GM23338 (cell line): Measurements from ENCODE around the gene PDE6H. TPM values are rescaled to one million over a fixed set of nuclear protein-coding genes. Genes with fewer than 3 reads are reported as not detected.

Experiments used
- ATAC-seq: fragments of 200-7000 bp; cut with Tn5 transposase; 3 replicates; pipeline ENCODE4 v1.9.1; 2020
- DNase-seq: peaks from one replicate; pipeline ENCODE4 v3.0.0-alpha.2; 2015; ENCODE audit warnings: low spot score
- H2AFZ ChIP-seq: fragments of 200-600 bp; sonication (generic); 2 replicates; pipeline ENCODE4 v1.8.0; 2016; ENCODE audit warnings: antibody characterized with exemption, mild to moderate bottlenecking, moderate library complexity
- H3F3A ChIP-seq: fragments of 200-600 bp; sonication (generic); replicated peaks from 2 replicates; pipeline ENCODE4 v1.8.0; 2017; ENCODE audit warnings: antibody characterized with exemption, mixed run types, low read depth
- H3K27ac ChIP-seq: fragments of 200-600 bp; sonication (generic); 2 replicates; pipeline ENCODE4 v1.6.1; 2016; ENCODE audit warnings: low read depth
- H3K27me3 ChIP-seq: fragments of 200-600 bp; sonication (generic); 2 replicates; pipeline ENCODE4 v1.8.0; 2016; ENCODE audit warnings: mild to moderate bottlenecking, mixed run types, moderate library complexity; ENCODE audit not compliant: insufficient read depth
- H3K36me3 ChIP-seq: fragments of 200-600 bp; sonication (generic); 2 replicates; pipeline ENCODE4 v1.8.0; 2016; ENCODE audit warnings: mild to moderate bottlenecking; ENCODE audit not compliant: insufficient read depth
- H3K4me1 ChIP-seq: fragments of 200-600 bp; sonication (generic); 2 replicates; pipeline ENCODE4 v1.8.0; 2016; ENCODE audit warnings: mild to moderate bottlenecking, moderate library complexity; ENCODE audit not compliant: insufficient read depth
- H3K4me2 ChIP-seq: fragments of 200-600 bp; sonication (generic); 2 replicates; pipeline ENCODE4 v1.7.1; 2017; ENCODE audit warnings: mixed run types
- H3K4me3 ChIP-seq: fragments of 200-600 bp; sonication (generic); 2 replicates; pipeline ENCODE4 v1.6.1; 2016; ENCODE audit warnings: mixed run types
- H3K79me2 ChIP-seq: fragments of 200-600 bp; sonication (generic); replicated peaks from 2 replicates; pipeline ENCODE4 v1.8.0; 2017; ENCODE audit warnings: mild to moderate bottlenecking; ENCODE audit not compliant: insufficient read depth
- H3K9me2 ChIP-seq: fragments of 200-600 bp; sonication (generic); 2 replicates; pipeline ENCODE4 v1.8.0; 2017; ENCODE audit not compliant: insufficient read depth
- H4K20me1 ChIP-seq: fragments of 200-600 bp; sonication (generic); replicated peaks from 2 replicates; pipeline ENCODE4 v1.8.0; 2017; ENCODE audit warnings: mild to moderate bottlenecking; ENCODE audit not compliant: insufficient read depth
- H3K27ac Mint-ChIP-seq: 2 replicates; pipeline ENCODE4 v1.8.0; 2020; ENCODE audit warnings: inconsistent platforms, mild to moderate bottlenecking, moderate library complexity, mixed read lengths
- H3K27me3 Mint-ChIP-seq: 3 replicates; pipeline ENCODE4 v1.8.0; 2022; ENCODE audit warnings: low read depth, mild to moderate bottlenecking, moderate library complexity, mixed read lengths, inconsistent platforms; ENCODE audit not compliant: insufficient read depth, poor library complexity
- H3K36me3 Mint-ChIP-seq: 3 replicates; pipeline ENCODE4 v1.8.0; 2021; ENCODE audit warnings: low read depth, mild to moderate bottlenecking, inconsistent platforms, moderate library complexity, mixed read lengths
- H3K4me1 Mint-ChIP-seq: 3 replicates; pipeline ENCODE4 v1.8.0; 2020; ENCODE audit warnings: mild to moderate bottlenecking, inconsistent platforms, mixed read lengths
- H3K4me3 Mint-ChIP-seq: 3 replicates; pipeline ENCODE4 v1.8.0; 2021; ENCODE audit warnings: moderate library complexity, mild to moderate bottlenecking, inconsistent platforms, mixed read lengths
- H3K9me3 Mint-ChIP-seq: 3 replicates; pipeline ENCODE4 v1.8.0; 2020; ENCODE audit warnings: moderate library complexity, mild to moderate bottlenecking, inconsistent platforms, mixed read lengths
- CREB1 ChIP-seq: fragments of 250-450 bp; sonication (Bioruptor Pico); IDR thresholded peaks from 2 replicates; pipeline ENCODE4 v1.5.0; 2020; ENCODE audit warnings: low read depth, mild to moderate bottlenecking, moderate library complexity
- CTCF ChIP-seq, 2 experiments: fragments of 200-600 bp in 1 of 2; sonication (generic) in 1 of 2; conservative IDR thresholded peaks; 2 replicates each; pipeline versions ENCODE4 v1.5.1 to v1.6.1; 2016 to 2017; ENCODE audit warnings: antibody characterized with exemption in 2 of 2, low read depth in 2 of 2, mild to moderate bottlenecking in 2 of 2, moderate library complexity in 1 of 2
- ETS1 ChIP-seq: IDR thresholded peaks from 2 replicates; pipeline ENCODE4 v1.6.1; 2016; ENCODE audit warnings: antibody characterized with exemption
- EZH2 ChIP-seq: fragments of 200-600 bp; sonication (generic); IDR thresholded peaks from one replicate; pipeline ENCODE4 v1.8.0; 2017; ENCODE audit warnings: antibody characterized with exemption, mild to moderate bottlenecking, low read depth; ENCODE audit not compliant: unreplicated experiment
- EZH2phosphoT487 ChIP-seq: fragments of 200-600 bp; sonication (generic); IDR thresholded peaks from one replicate; pipeline ENCODE4 v1.8.1; 2018; ENCODE audit warnings: antibody characterized with exemption; ENCODE audit not compliant: unreplicated experiment
- JUNB ChIP-seq: IDR thresholded peaks from one replicate; pipeline ENCODE4 v1.6.1; 2016; ENCODE audit warnings: antibody characterized with exemption; ENCODE audit not compliant: unreplicated experiment
- NANOG ChIP-seq: IDR thresholded peaks from 2 replicates; pipeline ENCODE4 v1.6.1; 2016; ENCODE audit warnings: antibody characterized with exemption, borderline replicate concordance
- POLR2AphosphoS5 ChIP-seq: IDR thresholded peaks from 2 replicates; pipeline ENCODE4 v1.6.1; 2016; ENCODE audit warnings: antibody characterized with exemption, low read depth
- REST ChIP-seq: IDR thresholded peaks from one replicate; pipeline ENCODE4 v1.6.1; 2018; ENCODE audit warnings: antibody characterized with exemption; ENCODE audit not compliant: unreplicated experiment
- STAT1 ChIP-seq: IDR thresholded peaks from one replicate; pipeline ENCODE4 v1.6.1; 2016; ENCODE audit warnings: antibody characterized with exemption; ENCODE audit not compliant: unreplicated experiment
- ZNF114 ChIP-seq: fragments of 250-450 bp; sonication (Bioruptor Pico); IDR thresholded peaks from 2 replicates; pipeline ENCODE4 v1.5.0; 2020; ENCODE audit warnings: mild to moderate bottlenecking, moderate library complexity
- ZNF331 ChIP-seq: fragments of 250-450 bp; sonication (Bioruptor Pico); IDR thresholded peaks from 2 replicates; pipeline ENCODE4 v1.5.0; 2020; ENCODE audit warnings: low read depth, mild to moderate bottlenecking, moderate library complexity
- ZNF462 ChIP-seq: fragments of 250-450 bp; sonication (Bioruptor Pico); IDR thresholded peaks from 2 replicates; pipeline ENCODE4 v1.5.0; 2020; ENCODE audit warnings: mild to moderate bottlenecking, moderate library complexity
- polyA plus RNA-seq: library from polyadenylated mRNA; unstranded; fragments of >200 nt; fragmentation: Nextera tagmentation; extraction: Ambion mirVana; gene quantifications from 2 replicates; pipeline ENCODE4 v1.2.1, GENCODE V29; 2016
- total RNA-seq: library from RNA; depleted of rRNA; stranded (reverse); fragments of >200 nt; shearing (Covaris generic); gene quantifications from 2 replicates; pipeline ENCODE4 v1.2.3, GENCODE V29; 2014

Gene PDE6H
- total and polyA plus RNA-seq, 2 experiments from 2014 or later, result not detected

GRCh38 chr12:14992673-14993072 lies 19.8 kb downstream of the PDE6H start:
- no peaks in the 10 kb centered on the region for H4K20me1 ChIP-seq
- no peaks in the 10 kb centered on the region for H3K36me3 ChIP-seq
- no peak overlapping the region for H3K27ac ChIP-seq
- H3K36me3 Mint-ChIP-seq, result no peaks in the 10 kb centered on the region
- H3K4me2 ChIP-seq, result no peak overlapping the region
- H3K27ac Mint-ChIP-seq, result no peak overlapping the region
- no peak overlapping the region for H3K4me3 Mint-ChIP-seq
- H2AFZ ChIP-seq, result no peak overlapping the region
- no peak overlapping the region for H3K4me3 ChIP-seq
- no peaks in the 10 kb centered on the region for H3K27me3 Mint-ChIP-seq
- ATAC-seq (no peak), DNase-seq (no peak)
- H3K79me2 ChIP-seq, result no peaks in the 10 kb centered on the region
- H3F3A ChIP-seq, result no peaks in the 10 kb centered on the region
- no peaks in the 10 kb centered on the region for H3K4me1 Mint-ChIP-seq
- H3K4me1 ChIP-seq, result no peaks in the 10 kb centered on the region
- no peaks in the 10 kb centered on the region; the same call in 2 of the 3 replicates for H3K9me3 Mint-ChIP-seq
- TF ChIP-seq ZNF114 (no peak), EZH2 (no peak), ETS1 (no peak), ZNF331 (no peak), EZH2phosphoT487 (no peak), POLR2AphosphoS5 (no peak), ZNF462 (CRISPR knock-in tag) (no peak), CTCF (conservative IDR thresholded peaks at IDR 0.05; ENCODE audit: low read depth in 2 of 2) (no peak), CREB1 (CRISPR knock-in tag) (no peak), NANOG (no peak), STAT1 (no peak), JUNB (no peak), REST (no peak)
- H3K27me3 ChIP-seq, result no peaks in the 10 kb centered on the region
- H3K9me2 ChIP-seq, result no peaks in the 10 kb centered on the region
